Brain microvascular endothelial cell (primary cell): ENCODE data around the gene EDEM1.
"Not testable (repeated sequence)": the region's sequence is repeated elsewhere in the genome, so short reads cannot be mapped to it uniquely, and the experiment has no call there.

Experiments used
- DNase-seq: peaks from one replicate; pipeline ENCODE4 v3.0.0-alpha.2; 2020
- H3K27ac ChIP-seq: fragments of 250-450 bp; sonication (Bioruptor Pico); 2 replicates; pipeline ENCODE4 v1.5.1; 2020; ENCODE audit warnings: mild to moderate bottlenecking, moderate library complexity
- H3K27me3 ChIP-seq: fragments of 250-450 bp; sonication (Bioruptor Pico); replicated peaks from 2 replicates; pipeline ENCODE4 v1.5.1; 2020; ENCODE audit warnings: mild to moderate bottlenecking
- H3K36me3 ChIP-seq: fragments of 250-450 bp; sonication (Bioruptor Pico); replicated peaks from 2 replicates; pipeline ENCODE4 v1.5.1; 2020; ENCODE audit warnings: mild to moderate bottlenecking
- H3K4me3 ChIP-seq: 2 replicates; pipeline ENCODE4 v1.5.1; 2011; ENCODE audit warnings: low read depth, mild to moderate bottlenecking, control low read depth, low read length, moderate library complexity
- in situ Hi-C: cut with HindIII; loops from 2 replicates; pipeline ENCODE4 v1.10.0; 2017; ENCODE audit warnings: low sequenced_read_pairs, low pct_ligation_motif_present
- TF ChIP-seq, protein P1 (sequence below): IDR thresholded peaks from 2 replicates; pipeline ENCODE4 v1.5.1; 2011; ENCODE audit warnings: low read depth, mild to moderate bottlenecking, moderate library complexity, low read length, control low read depth, inconsistent platforms; ENCODE audit errors: missing control alignments

Gene EDEM1

GRCh38 chr3:5181469-5182141, 5.9 kb upstream of the EDEM1 start:
- H3K36me3 ChIP-seq = peaks cover 31% of the 10 kb centered on the region
- no peak overlapping the region for H3K27ac ChIP-seq
- in situ Hi-C loops = no loop called here
- no peaks in the 10 kb centered on the region for H3K27me3 ChIP-seq
- TF ChIP-seq, protein P1, sequence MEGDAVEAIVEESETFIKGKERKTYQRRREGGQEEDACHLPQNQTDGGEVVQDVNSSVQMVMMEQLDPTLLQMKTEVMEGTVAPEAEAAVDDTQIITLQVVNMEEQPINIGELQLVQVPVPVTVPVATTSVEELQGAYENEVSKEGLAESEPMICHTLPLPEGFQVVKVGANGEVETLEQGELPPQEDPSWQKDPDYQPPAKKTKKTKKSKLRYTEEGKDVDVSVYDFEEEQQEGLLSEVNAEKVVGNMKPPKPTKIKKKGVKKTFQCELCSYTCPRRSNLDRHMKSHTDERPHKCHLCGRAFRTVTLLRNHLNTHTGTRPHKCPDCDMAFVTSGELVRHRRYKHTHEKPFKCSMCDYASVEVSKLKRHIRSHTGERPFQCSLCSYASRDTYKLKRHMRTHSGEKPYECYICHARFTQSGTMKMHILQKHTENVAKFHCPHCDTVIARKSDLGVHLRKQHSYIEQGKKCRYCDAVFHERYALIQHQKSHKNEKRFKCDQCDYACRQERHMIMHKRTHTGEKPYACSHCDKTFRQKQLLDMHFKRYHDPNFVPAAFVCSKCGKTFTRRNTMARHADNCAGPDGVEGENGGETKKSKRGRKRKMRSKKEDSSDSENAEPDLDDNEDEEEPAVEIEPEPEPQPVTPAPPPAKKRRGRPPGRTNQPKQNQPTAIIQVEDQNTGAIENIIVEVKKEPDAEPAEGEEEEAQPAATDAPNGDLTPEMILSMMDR = no peak
- H3K4me3 ChIP-seq = no peak overlapping the region
- DNase-seq = no peak

- H3K27ac ChIP-seq, DNase-seq, in situ Hi-C loops, H3K27me3 ChIP-seq, H3K4me3 ChIP-seq: not testable (repeated sequence)
- H3K36me3 ChIP-seq = peaks cover 22% of the 10 kb centered on the region
Measured at GRCh38 chr3:5183714-5184113, 3.8 kb upstream of the EDEM1 start.

DNA sequence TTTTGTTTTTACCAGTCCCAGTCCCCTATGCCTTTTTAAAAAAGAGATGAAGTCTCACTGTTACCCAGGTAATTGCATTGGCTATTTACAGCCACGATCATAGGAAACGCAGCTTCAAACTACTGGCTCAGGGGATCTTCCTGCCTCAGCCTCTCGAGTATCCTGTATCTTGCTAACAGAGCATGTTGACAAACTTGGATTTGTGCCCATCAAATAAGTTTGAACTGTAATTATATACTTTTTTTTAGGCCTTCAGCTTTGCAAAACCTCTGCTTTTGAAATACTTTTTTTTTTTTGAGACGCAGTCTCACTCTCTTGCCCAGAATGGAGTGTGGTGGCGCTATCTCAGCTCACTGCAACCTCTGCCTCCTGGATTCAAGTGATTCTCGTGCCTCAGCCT, 3.0 kb upstream of the EDEM1 start:
- no peak overlapping the region for H3K4me3 ChIP-seq
- DNase-seq = no peak
- in situ Hi-C loops = no loop called here
- peaks cover 17% of the 10 kb centered on the region for H3K36me3 ChIP-seq
- TF ChIP-seq, protein P1 = no peak
- H3K27me3 ChIP-seq = no peaks in the 10 kb centered on the region
- H3K27ac ChIP-seq = no peak overlapping the region

DNA sequence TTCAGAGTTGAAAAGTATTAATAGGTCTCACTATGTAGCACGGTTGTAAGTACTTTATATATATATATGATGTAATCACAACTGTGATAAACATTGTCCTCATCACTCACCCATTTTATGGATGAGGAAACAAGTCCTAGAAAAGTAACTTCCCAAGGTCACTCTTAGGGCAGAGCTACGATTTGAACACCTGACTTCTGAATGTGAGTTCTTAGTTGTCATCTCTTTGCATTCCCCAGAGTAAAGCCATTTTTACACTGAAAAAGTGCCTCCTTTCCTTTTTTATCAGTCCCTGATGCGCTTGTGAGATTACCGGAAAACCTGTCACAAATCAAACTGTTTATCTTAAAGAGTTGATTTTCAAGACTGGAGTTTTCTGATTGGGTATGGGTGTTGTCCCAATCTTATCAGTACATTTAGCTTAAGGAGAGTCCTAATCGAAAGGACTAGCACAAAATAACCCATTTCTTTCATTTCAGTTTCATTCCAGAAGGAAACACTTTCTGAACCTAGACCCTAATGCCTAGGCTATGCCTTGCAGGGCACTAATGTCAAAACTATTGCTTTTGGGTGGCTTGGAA, 2.3 kb upstream of the EDEM1 start:
- H3K27ac ChIP-seq = no peak overlapping the region
- H3K4me3 ChIP-seq = no peak overlapping the region
- peaks cover 13% of the 10 kb centered on the region for H3K36me3 ChIP-seq
- in situ Hi-C loops = no loop called here
- no peaks in the 10 kb centered on the region for H3K27me3 ChIP-seq
- no peak for DNase-seq
- TF ChIP-seq, protein P1 = no peak

GRCh38 chr3:5186089-5186857, 1.2 kb upstream of the EDEM1 start:
- Histone ChIP-seq H3K36me3 (peaks cover 7% of the 10 kb centered on the region), H3K27ac (no peak overlapping the region), H3K27me3 (no peaks in the 10 kb centered on the region), H3K4me3 (peak overlapping the region; percentile 62)
- in situ Hi-C loops = no loop called here
- DNase-seq = no peak
- TF ChIP-seq, protein P1 = no peak

DNA sequence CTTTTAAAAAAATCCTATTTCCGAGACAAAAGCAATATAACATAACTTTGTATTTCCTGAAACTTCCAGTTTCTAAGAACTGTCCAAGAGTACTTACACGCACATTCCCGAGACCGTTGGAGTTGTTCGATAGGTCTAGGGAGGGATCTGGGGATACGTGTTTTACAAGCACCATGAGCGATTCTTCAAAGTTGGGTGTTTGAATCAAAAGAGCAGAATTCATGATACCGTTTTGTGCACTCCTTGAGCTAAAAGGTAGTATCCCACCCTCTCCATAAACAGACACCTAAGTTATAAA, 700 bp upstream of the EDEM1 start:
- no peaks in the 10 kb centered on the region for H3K27me3 ChIP-seq
- peak overlapping the region; percentile 62 for H3K4me3 ChIP-seq
- in situ Hi-C loops = no loop called here
- DNase-seq = no peak
- peaks cover 2% of the 10 kb centered on the region for H3K36me3 ChIP-seq
- H3K27ac ChIP-seq = peak overlapping the region; percentile 60
- TF ChIP-seq, protein P1 = no peak
